ENCODE measurements around the gene KRT74. TPM values are rescaled to one million over a fixed set of nuclear protein-coding genes. Genes with fewer than 3 reads are reported as not detected.
A peak's percentile ranks its signal among the peaks of the same experiment; 100 is the strongest.

Gene KRT74
- total and polyA plus RNA-seq, 2 of the 8 experiments (the other 6 are each of a cell fraction or from before 2014, with no cell fraction given) = not detected

DNA sequence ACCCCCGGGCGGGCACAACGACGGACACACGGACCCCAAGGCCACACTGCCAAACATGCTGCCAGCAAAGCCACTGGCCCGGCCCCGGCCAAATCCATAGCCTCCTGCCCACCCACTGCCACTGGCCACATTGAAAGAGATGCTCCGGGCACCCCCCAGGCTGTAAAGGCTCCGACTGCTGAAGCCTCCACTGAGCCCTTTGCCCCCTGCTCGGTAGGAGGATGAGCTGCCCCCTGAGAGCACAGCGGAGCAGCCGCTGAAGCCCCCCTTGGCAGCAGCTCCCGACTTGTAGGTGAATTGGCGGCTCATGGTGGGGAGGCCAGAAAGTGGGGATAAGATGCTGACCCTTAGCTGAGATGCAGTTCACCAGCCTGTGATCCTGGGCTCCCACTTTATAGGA is 44.6 kb upstream of the KRT74 start, which contains the start of gene KRT73:
TSS of gene KRT73 (minus strand) at position 344 of the 400 bp plus-strand sequence. CDS start at position 309, 35 bp downstream.
- no peaks in the 10 kb centered on the region; a peak in 1 of 7 replicates for H3K4me1 ChIP-seq (replicated peaks in 1 of 4; ENCODE audit: control insufficient read depth in 3 of 4, insufficient read depth in 4 of 4, low read length in 3 of 4)
- H3K79me1 ChIP-seq (ENCODE audit: low read depth, low read length) = no peaks in the 10 kb centered on the region
- H4K5ac ChIP-seq (ENCODE audit: insufficient read length, low read depth, low read length) = no peak within 1 kb of the TSS
- no peaks in the 10 kb centered on the region for H3K36me3 ChIP-seq (ENCODE audit: control insufficient read depth in 2 of 4, insufficient read depth in 4 of 4, low read length in 3 of 4)
- 90% methylated on average over 14 of the region's 14 CpGs; no CpG with 5 or more reads in 1 of the 2 experiments for WGBS, 2 experiments (ENCODE audit: extremely low coverage in 1 of 2, insufficient coverage in 1 of 2, insufficient read length in 1 of 2, insufficient replicate concordance in 2 of 2, low coverage in 1 of 2, low lambda C conversion rate in 2 of 2, missing lambda C conversion rate in 1 of 2)
- FAIRE-seq (no peak), DNase-seq (ENCODE audit: low read depth in 1 of 2, low spot score in 2 of 2) (peak in 1 of 2 experiments; percentile 27)
- no peak within 1 kb of the TSS for H2AFZ ChIP-seq (ENCODE audit: low read length)
- ChIA-PET POLR2A (ENCODE audit: partially characterized antibody) (no interaction called here), CTCF (ENCODE audit: partially characterized antibody) (interaction anchor here (0.6 to 2.8 kb wide), 8 partner anchors 9 to 284 kb away, joined by 3 to 8 read pairs (median 5); no protein-coding TSS in a partner anchor)
- H4K8ac ChIP-seq (ENCODE audit: extremely low read depth, insufficient read depth, low read length) = no peak within 1 kb of the TSS
- no peaks in the 10 kb centered on the region for H3K23me2 ChIP-seq (ENCODE audit: low read depth, low read length)
- no peak within 1 kb of the TSS for H2AK5ac ChIP-seq (ENCODE audit: low read depth, low read length)
- H3K14ac ChIP-seq (ENCODE audit: insufficient read length) = no peak within 1 kb of the TSS
- no peak within 1 kb of the TSS for H2BK15ac ChIP-seq (ENCODE audit: low read length)
- no peak within 1 kb of the TSS for H2BK120ac ChIP-seq (replicated peaks; ENCODE audit: low read depth, low read length)
- H3K9me3 ChIP-seq (ENCODE audit: insufficient read depth in 2 of 2, low read depth in 1 of 2, low read length in 1 of 2) = no peaks in the 10 kb centered on the region
- H4K91ac ChIP-seq (replicated peaks; ENCODE audit: insufficient read length, low read length) = no peak within 1 kb of the TSS
- no peak within 1 kb of the TSS for H3K4ac ChIP-seq (replicated peaks; ENCODE audit: insufficient read length, low read depth, low read length)
- H3K23ac ChIP-seq (ENCODE audit: insufficient read length) = no peak within 1 kb of the TSS
- H3K4me3 ChIP-seq (ENCODE audit: extremely low read depth in 1 of 4, insufficient read depth in 2 of 4, low read depth in 3 of 4, low read length in 4 of 4) = no peak within 1 kb of the TSS
- H3K9ac ChIP-seq (replicated peaks in 1 of 4; ENCODE audit: extremely low read depth in 1 of 4, low read depth in 3 of 4, low read length in 3 of 4) = no peak within 1 kb of the TSS
- no peak within 1 kb of the TSS for H3K27ac ChIP-seq (ENCODE audit: low read depth, low read length)
- no peaks in the 10 kb centered on the region for H3K27me3 ChIP-seq (replicated peaks in 1 of 4; ENCODE audit: control insufficient read depth in 3 of 4, extremely low read depth in 1 of 4, insufficient read depth in 3 of 4, low read length in 3 of 4)
- H2BK20ac ChIP-seq (ENCODE audit: low read length) = no peak within 1 kb of the TSS
- H3K18ac ChIP-seq (ENCODE audit: extremely low read depth, low read length) = no peak within 1 kb of the TSS
- no peak within 1 kb of the TSS for H3K56ac ChIP-seq (replicated peaks; ENCODE audit: insufficient read length, low read depth, low read length)
- H2BK5ac ChIP-seq (ENCODE audit: low read depth, low read length) = no peak within 1 kb of the TSS
- H2BK12ac ChIP-seq (ENCODE audit: low read depth, low read length) = no peak within 1 kb of the TSS
- no peaks in the 10 kb centered on the region for H4K20me1 ChIP-seq (replicated peaks in 1 of 2; ENCODE audit: control insufficient read depth in 1 of 2, insufficient read depth in 2 of 2, low read length in 2 of 2)
- H3K4me2 ChIP-seq (ENCODE audit: insufficient read depth in 1 of 2, low read depth in 2 of 2, low read length in 2 of 2) = no peak within 1 kb of the TSS
- no peaks in the 10 kb centered on the region for H3K79me2 ChIP-seq (ENCODE audit: control insufficient read depth in 1 of 2, insufficient read depth in 2 of 2, low read length in 2 of 2)
- TF ChIP-seq TEAD4 (IDR thresholded peaks at IDR 0.05; ENCODE audit: low read depth, low read length) (no peak), KDM1A (IDR thresholded peaks at IDR 0.05; ENCODE audit: borderline replicate concordance, low read length) (no peak), ATF2 (IDR thresholded peaks at IDR 0.05; ENCODE audit: low read length) (no peak), BCL11A (IDR thresholded peaks at IDR 0.05; ENCODE audit: low read depth in 2 of 2, low read length in 2 of 2) (no peak), NANOG (IDR thresholded peaks at IDR 0.05; ENCODE audit: insufficient read depth, low read depth, low read length, poor library complexity, severe bottlenecking) (no peak), JUND (IDR thresholded peaks at IDR 0.05; ENCODE audit: low read length) (no peak), SUZ12 (IDR thresholded peaks at IDR 0.05; ENCODE audit: low read length) (no peak)
